Renal cortical epithelial cell (primary cell): Measurements from ENCODE around the gene NAA15. TPM values are rescaled to one million over a fixed set of nuclear protein-coding genes. Genes with fewer than 3 reads are reported as not detected.
A peak's percentile ranks its signal among the peaks of the same experiment; 100 is the strongest.
"Not testable (repeated sequence)": the region's sequence is repeated elsewhere in the genome, so short reads cannot be mapped to it uniquely, and the experiment has no call there.

Experiments used
- DNase-seq: peaks from one replicate; pipeline ENCODE4 v3.0.0-alpha.2; 2011; ENCODE audit warnings: low read depth
- total RNA-seq: library from RNA; depleted of rRNA; stranded (reverse); fragments of >200 nt; gene quantifications from 2 replicates; pipeline ENCODE4 v1.2.3, GENCODE V29; 2014

The NAA15 gene
- total RNA-seq, 1 donor from 2014 or later: 58.0 TPM

GRCh38 chr4:139361301-139361700, 60.0 kb downstream of the NAA15 start:
- no peak for DNase-seq

GRCh38 chr4:139367421-139368090, 66.3 kb downstream of the NAA15 start:
- peak; percentile 36 for DNase-seq

DNA sequence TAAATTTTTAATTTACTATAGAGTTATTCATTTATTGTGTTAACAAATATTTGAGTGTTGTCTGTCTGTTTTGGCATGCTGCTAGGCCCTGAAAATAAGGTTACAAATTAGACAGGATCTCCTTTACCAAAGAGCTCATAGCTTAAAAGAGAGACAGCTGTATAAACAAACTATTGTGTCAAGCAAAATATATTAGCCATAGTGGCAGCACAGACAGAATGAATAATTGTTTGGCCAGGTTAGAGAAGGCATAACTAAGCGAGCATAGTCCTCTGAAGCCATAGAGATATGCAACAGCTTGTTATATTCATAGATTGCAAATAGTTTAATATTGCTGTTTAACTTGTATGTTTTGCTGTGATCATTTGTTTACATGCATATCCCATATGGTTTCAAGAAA, 67.7 kb downstream of the NAA15 start:
- no peak for DNase-seq

- no peak for DNase-seq
Observed at GRCh38 chr4:139374251-139374650, 72.9 kb downstream of the NAA15 start.

- no peak for DNase-seq
Observed at GRCh38 chr4:139386421-139386820, 85.1 kb downstream of the NAA15 start.

- no peak for DNase-seq
Observed at GRCh38 chr4:139389102-139389501, 87.8 kb downstream of the NAA15 start.

DNA sequence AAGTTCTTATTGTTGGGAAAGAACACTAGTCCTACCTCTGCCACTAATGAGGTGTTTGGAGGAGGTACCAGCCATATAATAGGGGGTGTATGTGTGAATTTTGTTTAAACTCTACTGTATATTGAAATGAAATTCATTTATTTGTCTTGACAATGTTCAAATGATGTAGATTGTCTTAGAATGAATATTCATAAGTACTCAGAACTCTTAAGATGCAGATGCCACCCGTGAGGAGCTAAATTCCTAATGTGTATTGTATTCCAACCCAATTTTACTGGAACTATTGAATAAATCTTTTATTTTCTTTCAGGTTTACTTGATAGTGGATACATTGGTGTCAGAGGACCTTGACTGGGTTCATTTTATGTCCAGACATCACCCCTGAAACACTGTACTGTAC, 88.7 kb downstream of the NAA15 start:
- DNase-seq: no peak

DNA sequence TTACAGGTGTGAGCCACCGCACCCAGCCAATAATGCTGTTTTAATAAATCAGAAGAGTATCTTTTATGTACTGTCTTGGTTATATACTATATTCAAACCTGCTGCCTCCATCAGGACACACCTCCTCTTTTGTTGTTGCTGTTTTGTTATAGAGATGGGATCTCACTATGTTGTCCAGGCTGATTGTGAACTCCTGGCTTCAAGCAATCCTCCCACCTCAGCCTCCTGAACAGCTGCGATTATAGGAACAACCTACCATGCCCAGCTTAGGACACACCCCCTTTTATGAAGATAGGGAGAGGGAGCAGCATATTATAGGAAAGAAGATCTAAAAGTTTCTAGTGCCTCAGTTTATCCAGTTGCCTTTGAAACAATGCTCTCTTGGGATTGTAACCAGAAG, 90.4 kb downstream of the NAA15 start:
- no peak for DNase-seq

DNA sequence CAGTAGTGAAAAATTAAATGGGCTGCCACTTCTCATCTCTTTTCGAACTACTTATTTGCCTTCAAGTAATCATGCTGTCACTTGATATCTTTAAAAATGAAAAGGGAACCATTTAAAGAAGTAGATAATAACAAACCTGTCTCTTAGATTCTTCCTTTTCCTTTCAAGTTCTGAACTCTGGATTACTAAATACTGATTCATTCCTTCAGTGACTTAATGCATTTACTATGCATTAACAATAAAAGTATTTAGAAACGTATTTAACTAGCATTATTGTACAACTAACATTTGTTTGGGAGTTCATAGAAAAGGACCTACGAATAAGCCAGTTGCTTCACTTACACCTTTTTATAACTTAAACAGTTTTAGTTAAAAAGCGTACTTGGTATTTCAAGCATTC, 91.5 kb downstream of the NAA15 start:
- no peak for DNase-seq

DNA sequence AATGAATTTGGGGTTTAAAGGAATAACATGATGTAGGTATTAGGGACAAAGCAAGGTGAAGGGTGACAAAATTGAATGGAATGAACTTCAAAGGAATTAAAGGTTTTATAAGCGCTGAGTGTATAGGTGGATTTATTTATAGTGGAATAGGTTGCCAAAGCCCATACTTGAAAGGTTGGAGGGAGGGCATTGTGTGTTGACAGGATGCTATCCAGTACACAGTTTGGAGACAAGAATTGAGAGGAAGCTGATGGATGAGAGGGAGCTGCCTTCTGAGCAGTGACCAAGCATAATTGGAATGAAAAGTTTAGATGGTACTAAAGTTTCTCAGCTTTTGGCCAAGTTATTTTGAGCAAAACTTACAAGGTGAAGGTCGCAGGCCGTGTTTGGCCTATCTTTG, 100.1 kb downstream of the NAA15 start:
- no peak for DNase-seq

DNA sequence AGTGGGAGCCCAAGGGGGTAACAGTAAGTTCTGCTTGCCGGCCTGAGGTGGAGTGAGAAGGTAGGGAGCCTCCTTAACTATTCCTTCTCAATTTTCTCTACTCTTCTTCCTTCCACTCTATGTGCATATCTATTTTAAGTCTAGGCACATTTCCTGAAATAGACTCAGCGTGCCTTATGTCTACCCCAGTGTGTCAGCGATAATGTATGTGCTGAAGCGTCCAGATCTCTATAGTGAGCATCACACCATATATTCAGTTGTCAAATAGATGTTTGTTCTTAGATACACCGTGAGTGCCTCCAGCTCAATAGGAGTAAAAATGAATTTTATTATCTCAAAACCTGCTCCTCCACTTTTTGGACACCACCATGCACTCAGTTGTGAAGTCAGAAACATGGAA, 101.1 kb downstream of the NAA15 start:
- no peak for DNase-seq

- DNase-seq: peak; percentile 9
Observed at GRCh38 chr4:139403462-139403861, 102.2 kb downstream of the NAA15 start.

DNA sequence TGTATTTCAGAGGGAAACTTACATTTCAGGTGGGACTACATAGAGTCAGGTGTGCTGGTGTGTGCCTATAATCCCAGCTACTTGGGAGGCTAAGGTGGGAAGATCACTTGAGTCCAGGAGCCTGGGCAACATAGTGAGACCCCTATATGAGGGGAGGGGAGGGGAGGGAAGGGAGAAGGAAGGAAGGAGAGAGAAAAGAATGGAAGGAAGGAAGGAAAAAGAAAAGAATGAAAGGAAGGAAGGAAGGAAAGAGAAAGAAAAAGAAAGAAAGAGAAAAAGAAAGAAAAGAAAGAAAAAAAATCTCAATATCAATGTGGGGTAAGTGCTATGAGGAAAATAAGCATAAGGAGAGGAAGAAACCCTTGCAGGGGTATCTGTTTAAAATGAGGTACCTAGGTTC, 109.0 kb downstream of the NAA15 start:
- DNase-seq: no peak

DNA sequence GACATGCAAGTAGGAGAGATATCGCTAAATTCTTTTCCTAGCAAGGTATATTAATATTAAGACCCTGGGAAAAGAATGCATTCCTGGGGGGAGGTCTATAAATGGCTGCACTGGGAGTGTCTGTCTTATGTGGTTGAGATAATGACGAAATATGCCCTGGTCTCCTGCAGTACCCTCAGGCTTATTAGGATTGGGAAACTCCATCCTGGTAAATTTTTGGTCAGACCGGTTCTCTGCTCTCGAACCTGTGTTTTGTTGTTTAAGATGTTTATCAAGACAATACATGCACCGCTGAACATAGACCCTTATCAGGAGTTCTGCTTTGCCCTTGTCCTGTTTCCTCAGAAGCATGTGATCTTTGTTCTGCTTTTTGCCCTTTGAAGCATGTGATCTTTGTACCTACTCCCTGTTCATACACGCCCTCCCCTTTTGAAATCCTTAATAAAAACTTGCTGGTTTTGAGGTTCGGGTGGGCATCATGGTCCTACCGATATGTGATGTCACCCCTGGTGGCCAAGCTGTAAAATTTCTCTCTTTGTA, 113.4 kb downstream of the NAA15 start:
- not testable (repeated sequence) for DNase-seq

DNA sequence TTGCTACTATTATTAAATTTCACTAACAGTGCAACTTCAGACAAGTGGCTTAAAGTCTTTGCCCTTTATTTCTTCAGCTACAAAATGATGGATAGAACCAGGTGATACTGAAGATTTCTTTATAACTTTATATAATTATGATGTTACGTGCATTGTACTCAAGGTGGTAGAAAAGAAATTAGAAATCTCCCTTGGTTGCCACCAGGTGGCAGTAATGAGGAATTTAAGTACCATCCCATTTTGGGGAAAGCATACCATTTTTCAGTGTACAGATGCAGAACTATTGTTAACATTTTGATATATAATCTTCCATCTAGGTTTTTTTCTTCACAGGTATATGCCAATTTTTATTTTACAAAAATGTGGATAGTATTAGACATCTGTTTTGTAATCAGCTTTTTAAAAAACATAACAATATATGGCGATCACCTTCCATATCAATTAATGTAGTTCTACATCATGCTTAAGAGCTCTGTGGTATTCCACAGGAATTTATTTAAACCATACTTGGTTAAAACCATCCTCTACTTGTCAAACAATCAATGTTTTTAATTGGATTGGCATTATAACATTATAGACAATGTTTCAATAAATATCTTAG, 114.9 kb downstream of the NAA15 start:
- DNase-seq: peak; percentile 44

GRCh38 chr4:139419388-139419914, 118.1 kb downstream of the NAA15 start:
- DNase-seq: peak; percentile 5

DNA sequence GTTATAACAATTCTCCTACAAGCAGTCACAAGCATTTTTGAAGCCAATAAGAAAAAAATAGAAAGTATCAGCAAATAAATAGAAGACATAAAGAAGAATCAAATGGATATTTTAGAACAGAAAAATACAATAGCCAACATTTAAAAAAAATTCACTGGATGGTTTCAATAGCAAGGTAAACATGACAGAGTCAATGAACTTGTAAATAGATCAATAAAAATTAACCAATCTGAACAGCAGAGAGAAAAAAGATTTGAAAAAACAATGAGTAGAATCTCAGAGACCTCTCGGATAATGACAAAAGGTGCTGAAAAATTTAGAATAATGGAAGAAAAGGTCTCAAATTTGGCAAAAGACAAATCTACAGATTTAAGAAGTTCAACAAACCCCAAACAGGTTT, 119.3 kb downstream of the NAA15 start:
- no peak for DNase-seq

DNA sequence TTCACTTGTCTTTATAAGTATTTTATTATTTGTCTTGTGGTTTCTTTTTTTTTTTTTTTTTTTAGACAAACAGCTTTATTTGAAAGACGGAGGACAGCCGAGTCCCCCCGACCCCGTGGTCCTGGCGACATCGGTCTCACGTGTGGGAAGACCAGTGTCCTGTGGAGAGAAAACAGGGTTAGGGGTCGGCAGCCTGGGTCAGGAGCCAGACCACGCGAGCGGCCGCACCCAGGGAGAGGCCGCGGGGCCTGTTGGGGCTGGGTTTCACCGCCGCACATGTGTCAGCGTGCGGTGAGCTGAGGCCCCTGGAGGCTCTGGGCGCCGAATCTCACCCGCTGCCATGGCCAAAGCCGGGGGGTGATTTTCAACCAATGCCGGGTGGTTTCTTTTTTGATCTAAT, 134.8 kb downstream of the NAA15 start:
- no peak for DNase-seq

- DNase-seq: no peak
Observed at GRCh38 chr4:139438141-139438540, 136.8 kb downstream of the NAA15 start.

- no peak for DNase-seq
Observed at GRCh38 chr4:139441029-139441428, 139.7 kb downstream of the NAA15 start.

- DNase-seq: no peak
Observed at GRCh38 chr4:139443661-139444060, 142.4 kb downstream of the NAA15 start.

DNA sequence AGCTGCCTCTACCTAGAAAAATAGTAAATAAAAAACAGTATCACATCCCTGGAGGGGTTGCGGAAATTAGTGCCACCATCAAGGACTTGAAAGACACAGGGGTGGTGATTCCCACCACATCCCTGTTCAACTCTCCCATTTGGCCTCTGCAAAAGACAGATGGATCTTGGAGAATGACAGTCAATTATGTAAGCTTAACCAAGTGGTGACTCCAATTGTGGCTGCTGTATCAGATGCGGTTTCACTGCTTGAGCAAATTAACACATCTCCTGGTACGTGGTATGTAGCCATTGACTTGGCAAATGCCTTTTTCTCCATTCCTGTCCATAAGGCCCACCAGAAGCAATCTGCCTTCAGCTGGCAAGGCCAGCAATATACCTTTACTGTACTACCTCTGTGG, 143.6 kb downstream of the NAA15 start:
- DNase-seq: not testable (repeated sequence)

DNA sequence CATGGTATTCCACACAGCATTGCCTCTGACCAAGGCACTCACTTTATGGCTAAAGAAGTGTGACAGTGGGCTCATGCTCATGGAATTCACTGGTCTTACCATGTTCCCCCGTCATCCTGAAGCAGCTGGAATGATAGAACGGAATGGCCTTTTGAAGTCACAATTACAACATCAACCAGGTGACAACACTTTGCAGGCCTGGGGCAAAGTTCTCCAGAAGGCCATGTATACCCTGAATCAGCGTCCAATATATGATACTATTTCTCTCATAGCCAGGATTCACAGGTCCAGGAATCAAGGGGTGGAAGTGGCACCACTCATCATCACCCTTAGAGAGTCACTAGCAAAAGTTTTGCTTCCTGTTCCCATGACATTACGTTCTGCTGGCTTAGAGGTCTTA, 145.8 kb downstream of the NAA15 start:
- DNase-seq: not testable (repeated sequence)
